Measurements from ENCODE around the gene CHID1.

CHID1 gene

DNA sequence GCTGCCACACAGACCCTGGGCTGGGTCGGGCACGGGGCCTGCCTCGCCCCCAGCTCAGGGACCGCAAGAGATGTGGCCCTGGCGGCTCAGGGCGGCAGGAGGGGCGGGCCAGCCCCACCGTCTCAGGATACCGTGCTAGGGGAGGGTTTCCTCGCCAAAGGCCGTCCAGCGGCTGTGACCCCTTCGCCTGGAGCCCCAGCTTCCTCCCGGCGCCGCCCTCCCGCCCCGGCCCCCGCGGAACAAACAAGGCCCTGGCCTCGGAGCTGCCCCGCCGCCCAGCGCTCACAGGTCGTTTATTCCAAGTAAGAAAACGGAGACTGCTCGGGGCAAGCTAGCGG is 14.5 kb upstream of the CHID1 start:
- no peak overlapping the region for H3K14ac ChIP-seq (ENCODE audit: low read length in 2 of 2)
- peak overlapping the region; percentile 23 to 62 for H2BK12ac ChIP-seq (ENCODE audit: low read length in 2 of 2)
- H3K36me3 ChIP-seq (ENCODE audit: control insufficient read depth in 1 of 2, insufficient read depth in 2 of 2, low read depth in 1 of 2, low read length in 2 of 2), result peaks cover 10 to 18% of the 10 kb centered on the region in 2 experiments
- H3K4me1 ChIP-seq (ENCODE audit: control insufficient read depth, insufficient read depth, low read depth, low read length), result peaks cover 35% of the 10 kb centered on the region
- no peak overlapping the region for H2BK5ac ChIP-seq (ENCODE audit: low read depth, low read length, poor library complexity, severe bottlenecking)
- H2BK120ac ChIP-seq (ENCODE audit: low read depth, low read length), result peak overlapping the region; percentile 8
- H3K27ac ChIP-seq (ENCODE audit: low read length, poor library complexity, severe bottlenecking), result no peak overlapping the region
- peak overlapping the region; percentile 68 for H2AFZ ChIP-seq (ENCODE audit: low read depth, low read length)
- H4K8ac ChIP-seq (ENCODE audit: low read length), result peak overlapping the region; percentile 98
- peak overlapping the region; percentile 76 for H3K9ac ChIP-seq (ENCODE audit: low read length)
- WGBS, result 86% methylated on average over 26 of the region's 28 CpGs
- H3K4ac ChIP-seq (ENCODE audit: low read depth in 1 of 2, low read length in 2 of 2), result no peak overlapping the region
- H3K23ac ChIP-seq (ENCODE audit: low read length in 2 of 2), result no peak overlapping the region
- H3K4me2 ChIP-seq (ENCODE audit: low read length, poor library complexity, severe bottlenecking), result peak overlapping the region; percentile 52
- H3K4me3 ChIP-seq (ENCODE audit: insufficient read depth in 1 of 2, low read depth in 1 of 2, low read length in 2 of 2), result peak overlapping the region; percentile 47 to 54
- H2AK5ac ChIP-seq (ENCODE audit: low read length, severe bottlenecking), result no peak overlapping the region
- H3K18ac ChIP-seq (ENCODE audit: low read depth in 1 of 2, low read length in 2 of 2), result peak overlapping the region; percentile 68 to 91
- H3K79me1 ChIP-seq (replicated peaks; ENCODE audit: low read length, poor library complexity, severe bottlenecking), result peaks cover 9% of the 10 kb centered on the region
- peak overlapping the region; percentile 91 for H4K91ac ChIP-seq (ENCODE audit: low read length)
- peak overlapping the region; percentile 74 for H2BK15ac ChIP-seq (ENCODE audit: low read depth, poor library complexity, severe bottlenecking)
- DNase-seq, result no peak
- H3K9me3 ChIP-seq (ENCODE audit: control insufficient read depth, low read length), result no peaks in the 10 kb centered on the region
- H3K27me3 ChIP-seq (ENCODE audit: control insufficient read depth in 1 of 2, insufficient read depth in 1 of 2, low read length in 2 of 2), result no peaks in the 10 kb centered on the region

DNA sequence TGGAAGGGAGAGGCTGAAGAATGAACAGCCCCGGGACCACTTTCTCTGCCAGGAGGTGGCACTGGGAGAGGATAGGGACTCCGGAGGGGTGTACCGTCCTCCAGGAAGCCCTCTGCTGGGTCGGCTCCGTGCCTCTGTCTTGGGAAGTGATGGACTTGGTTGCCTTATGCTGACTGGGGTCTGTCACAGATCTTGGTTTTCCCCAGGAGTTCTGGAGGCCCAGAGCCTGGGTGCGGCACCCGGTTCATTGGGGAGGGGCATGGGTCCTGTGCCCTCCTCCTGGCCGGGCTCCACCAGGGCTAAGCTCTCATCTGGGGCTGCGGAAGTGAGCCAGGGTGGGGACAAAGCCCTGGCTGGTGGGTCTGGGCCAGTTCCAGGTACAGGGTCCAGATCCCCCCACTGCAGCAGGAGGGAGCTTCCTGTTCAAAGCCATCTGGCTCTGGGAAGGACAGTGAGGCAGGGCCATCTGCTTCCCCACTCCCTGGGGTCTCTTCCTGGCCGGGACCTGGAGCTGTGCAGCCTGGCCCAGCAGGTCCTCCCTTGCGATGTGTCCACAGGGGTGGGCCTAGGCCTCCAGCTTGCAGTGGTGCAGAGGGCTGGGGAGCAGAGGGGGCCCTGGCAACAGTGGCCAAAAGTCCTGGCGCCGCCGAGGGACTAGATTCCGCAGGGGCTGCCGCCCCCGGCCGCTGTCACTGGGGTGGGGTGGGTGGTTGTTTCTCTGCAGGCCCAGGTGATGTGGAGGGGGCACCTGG is 14.0 kb upstream of the CHID1 start:
- Histone ChIP-seq H3K9me3 (ENCODE audit: control insufficient read depth, low read length) (no peaks in the 10 kb centered on the region), H3K18ac (ENCODE audit: low read depth in 1 of 2, low read length in 2 of 2) (no peak overlapping the region), H3K4me1 (ENCODE audit: control insufficient read depth, insufficient read depth, low read depth, low read length) (peaks cover 34% of the 10 kb centered on the region), H3K4ac (ENCODE audit: low read depth in 1 of 2, low read length in 2 of 2) (no peak overlapping the region), H2BK120ac (ENCODE audit: low read depth, low read length) (no peak overlapping the region), H3K4me2 (ENCODE audit: low read length, poor library complexity, severe bottlenecking) (no peak overlapping the region), H2AK5ac (ENCODE audit: low read length, severe bottlenecking) (peak overlapping the region; percentile 84), H3K79me1 (replicated peaks; ENCODE audit: low read length, poor library complexity, severe bottlenecking) (peaks cover 5% of the 10 kb centered on the region), H2BK15ac (ENCODE audit: low read depth, poor library complexity, severe bottlenecking) (no peak overlapping the region), H3K27ac (ENCODE audit: low read length, poor library complexity, severe bottlenecking) (no peak overlapping the region), H3K9ac (ENCODE audit: low read length) (no peak overlapping the region), H2BK5ac (ENCODE audit: low read depth, low read length, poor library complexity, severe bottlenecking) (no peak overlapping the region), H3K36me3 (ENCODE audit: control insufficient read depth in 1 of 2, insufficient read depth in 2 of 2, low read depth in 1 of 2, low read length in 2 of 2) (peaks cover 10 to 18% of the 10 kb centered on the region in 2 experiments), H3K4me3 (ENCODE audit: insufficient read depth in 1 of 2, low read depth in 1 of 2, low read length in 2 of 2) (no peak overlapping the region), H3K14ac (ENCODE audit: low read length in 2 of 2) (no peak overlapping the region), H4K8ac (ENCODE audit: low read length) (peak overlapping the region; percentile 57), H2BK12ac (ENCODE audit: low read length in 2 of 2) (peak overlapping the region in 1 of 2 experiments; percentile 66), H2AFZ (ENCODE audit: low read depth, low read length) (peak overlapping the region; percentile 14), H3K27me3 (ENCODE audit: control insufficient read depth in 1 of 2, insufficient read depth in 1 of 2, low read length in 2 of 2) (no peaks in the 10 kb centered on the region), H4K91ac (ENCODE audit: low read length) (peak overlapping the region; percentile 30), H3K23ac (ENCODE audit: low read length in 2 of 2) (no peak overlapping the region)
- DNase-seq, result no peak
- 92% methylated on average over 15 of the region's 18 CpGs for WGBS

DNA sequence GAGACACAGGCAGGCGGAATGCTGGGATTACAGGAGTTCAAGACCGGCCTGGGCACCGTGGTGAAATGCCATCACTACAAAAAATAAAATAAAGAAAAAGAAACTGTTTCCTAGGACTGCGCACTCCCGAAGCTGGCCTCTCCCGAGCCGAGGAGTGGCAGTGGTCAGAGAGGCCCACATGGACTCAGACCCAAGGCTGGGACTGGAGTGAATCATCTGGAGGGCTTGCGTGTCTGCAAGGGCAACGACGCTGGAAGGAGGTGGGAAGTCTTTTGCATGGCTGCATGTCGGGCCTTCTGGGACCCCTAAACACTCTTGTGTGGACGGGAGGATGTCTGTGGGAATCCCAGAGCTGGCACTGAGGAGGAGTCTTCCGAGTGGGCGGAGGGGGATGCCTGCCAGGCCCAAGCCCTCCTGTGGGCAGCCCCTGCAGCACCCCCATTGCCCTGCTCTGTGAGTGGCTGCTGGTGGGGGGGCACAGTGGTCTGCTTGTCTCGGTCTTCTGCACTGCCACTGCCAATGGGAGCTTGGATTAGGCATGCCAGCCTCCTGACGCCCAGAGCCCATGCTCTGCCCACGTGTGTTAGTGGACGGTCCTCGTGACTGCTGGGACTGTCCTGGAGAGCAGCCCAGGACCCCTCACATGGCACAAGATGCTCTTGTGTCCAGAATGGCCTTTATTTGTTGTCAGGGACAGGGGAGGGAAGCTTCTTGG is 13.2 kb upstream of the CHID1 start:
- Histone ChIP-seq H4K8ac (ENCODE audit: low read length) (no peak overlapping the region), H3K27me3 (ENCODE audit: control insufficient read depth in 1 of 2, insufficient read depth in 1 of 2, low read length in 2 of 2) (no peaks in the 10 kb centered on the region), H3K79me1 (replicated peaks; ENCODE audit: low read length, poor library complexity, severe bottlenecking) (peaks cover 1% of the 10 kb centered on the region), H3K9ac (ENCODE audit: low read length) (no peak overlapping the region), H3K9me3 (ENCODE audit: control insufficient read depth, low read length) (no peaks in the 10 kb centered on the region), H3K4me3 (ENCODE audit: insufficient read depth in 1 of 2, low read depth in 1 of 2, low read length in 2 of 2) (no peak overlapping the region), H3K4ac (ENCODE audit: low read depth in 1 of 2, low read length in 2 of 2) (no peak overlapping the region), H2BK120ac (ENCODE audit: low read depth, low read length) (no peak overlapping the region), H3K4me2 (ENCODE audit: low read length, poor library complexity, severe bottlenecking) (no peak overlapping the region), H4K91ac (ENCODE audit: low read length) (no peak overlapping the region), H2BK15ac (ENCODE audit: low read depth, poor library complexity, severe bottlenecking) (no peak overlapping the region), H3K18ac (ENCODE audit: low read depth in 1 of 2, low read length in 2 of 2) (no peak overlapping the region), H3K14ac (ENCODE audit: low read length in 2 of 2) (no peak overlapping the region), H2AFZ (ENCODE audit: low read depth, low read length) (no peak overlapping the region), H3K27ac (ENCODE audit: low read length, poor library complexity, severe bottlenecking) (no peak overlapping the region), H3K23ac (ENCODE audit: low read length in 2 of 2) (no peak overlapping the region), H3K36me3 (ENCODE audit: control insufficient read depth in 1 of 2, insufficient read depth in 2 of 2, low read depth in 1 of 2, low read length in 2 of 2) (peaks cover 7 to 12% of the 10 kb centered on the region in 2 experiments), H2BK5ac (ENCODE audit: low read depth, low read length, poor library complexity, severe bottlenecking) (no peak overlapping the region), H3K4me1 (ENCODE audit: control insufficient read depth, insufficient read depth, low read depth, low read length) (peaks cover 31% of the 10 kb centered on the region), H2AK5ac (ENCODE audit: low read length, severe bottlenecking) (no peak overlapping the region), H2BK12ac (ENCODE audit: low read length in 2 of 2) (no peak overlapping the region)
- 89% methylated on average over 19 of the region's 19 CpGs for WGBS
- DNase-seq, result no peak

DNA sequence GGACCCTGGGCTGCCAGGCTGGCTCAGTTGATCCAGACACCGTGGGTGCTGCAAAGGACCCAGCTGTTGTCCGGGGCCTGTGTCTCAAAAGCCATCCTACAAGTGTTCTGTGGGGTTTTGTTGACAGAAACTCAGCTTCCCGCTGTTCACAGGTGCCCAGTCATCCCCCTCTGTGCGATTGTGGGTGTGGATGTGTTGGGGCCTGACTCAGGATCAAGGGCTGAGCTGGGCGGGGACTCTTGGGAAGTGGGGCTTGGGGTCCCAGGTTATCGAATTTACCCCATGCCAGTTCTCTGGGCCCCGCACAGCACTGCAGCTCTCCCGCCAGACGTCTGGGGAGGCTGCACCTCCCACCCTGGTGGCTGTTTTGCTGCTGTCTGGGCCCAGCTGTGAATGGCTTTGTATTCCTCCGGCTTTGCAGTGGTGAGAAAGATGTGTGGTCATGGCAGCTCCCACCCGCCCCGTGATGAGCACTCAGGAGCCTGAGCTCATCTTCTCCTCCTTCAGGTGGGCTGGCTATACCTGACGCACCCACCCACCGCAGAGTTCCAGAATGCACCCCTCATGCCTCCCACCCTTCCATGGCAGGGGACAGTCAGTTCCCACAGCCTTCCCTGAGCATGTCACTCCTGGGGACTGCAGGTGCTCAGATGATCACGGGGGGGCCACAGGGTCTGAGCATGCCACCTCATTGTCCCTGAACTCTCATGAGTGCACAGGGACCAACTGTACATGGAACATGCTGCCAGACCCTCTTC is 11.5 kb upstream of the CHID1 start:
- no peak overlapping the region for H2BK5ac ChIP-seq (ENCODE audit: low read depth, low read length, poor library complexity, severe bottlenecking)
- no peak overlapping the region for H3K9ac ChIP-seq (ENCODE audit: low read length)
- H4K8ac ChIP-seq (ENCODE audit: low read length), result no peak overlapping the region
- H3K36me3 ChIP-seq (ENCODE audit: control insufficient read depth in 1 of 2, insufficient read depth in 2 of 2, low read depth in 1 of 2, low read length in 2 of 2), result no peaks in the 10 kb centered on the region
- H3K79me1 ChIP-seq (replicated peaks; ENCODE audit: low read length, poor library complexity, severe bottlenecking), result no peaks in the 10 kb centered on the region
- H2BK12ac ChIP-seq (ENCODE audit: low read length in 2 of 2), result no peak overlapping the region
- no peak overlapping the region for H2AK5ac ChIP-seq (ENCODE audit: low read length, severe bottlenecking)
- H3K27ac ChIP-seq (ENCODE audit: low read length, poor library complexity, severe bottlenecking), result no peak overlapping the region
- H3K4me1 ChIP-seq (ENCODE audit: control insufficient read depth, insufficient read depth, low read depth, low read length), result peaks cover 25% of the 10 kb centered on the region
- 87% methylated on average over 15 of the region's 15 CpGs for WGBS
- H3K4ac ChIP-seq (ENCODE audit: low read depth in 1 of 2, low read length in 2 of 2), result no peak overlapping the region
- H4K91ac ChIP-seq (ENCODE audit: low read length), result no peak overlapping the region
- no peak overlapping the region for H3K23ac ChIP-seq (ENCODE audit: low read length in 2 of 2)
- H3K27me3 ChIP-seq (ENCODE audit: control insufficient read depth in 1 of 2, insufficient read depth in 1 of 2, low read length in 2 of 2), result no peaks in the 10 kb centered on the region
- H2BK15ac ChIP-seq (ENCODE audit: low read depth, poor library complexity, severe bottlenecking), result no peak overlapping the region
- H2AFZ ChIP-seq (ENCODE audit: low read depth, low read length), result no peak overlapping the region
- H2BK120ac ChIP-seq (ENCODE audit: low read depth, low read length), result no peak overlapping the region
- no peak overlapping the region for H3K4me3 ChIP-seq (ENCODE audit: insufficient read depth in 1 of 2, low read depth in 1 of 2, low read length in 2 of 2)
- H3K18ac ChIP-seq (ENCODE audit: low read depth in 1 of 2, low read length in 2 of 2), result no peak overlapping the region
- no peak for DNase-seq
- H3K9me3 ChIP-seq (ENCODE audit: control insufficient read depth, low read length), result no peaks in the 10 kb centered on the region
- no peak overlapping the region for H3K4me2 ChIP-seq (ENCODE audit: low read length, poor library complexity, severe bottlenecking)
- H3K14ac ChIP-seq (ENCODE audit: low read length in 2 of 2), result no peak overlapping the region

Data from mesenchymal stem cell (in vitro differentiated cells and primary cell).